SK-N-MC (cell line): ENCODE results near the gene SEMA5A.

Source experiments
- EZH2 ChIP-seq: fragments of 200-600 bp; sonication (generic); IDR thresholded peaks from one replicate; pipeline ENCODE4 v1.6.1; 2017; ENCODE audit warnings: antibody characterized with exemption
- FOXP2 ChIP-seq: optimal IDR thresholded peaks from 2 replicates; pipeline ENCODE3; 2011; ENCODE audit warnings: mild to moderate bottlenecking, moderate library complexity; ENCODE audit not compliant: insufficient read depth; ENCODE audit errors: extremely low read length, control extremely low read depth
- POLR2AphosphoS5 ChIP-seq: IDR thresholded peaks from 2 replicates; pipeline ENCODE4 v1.6.1; 2012; ENCODE audit warnings: mild to moderate bottlenecking, low read depth, low read length, borderline replicate concordance

DNA sequence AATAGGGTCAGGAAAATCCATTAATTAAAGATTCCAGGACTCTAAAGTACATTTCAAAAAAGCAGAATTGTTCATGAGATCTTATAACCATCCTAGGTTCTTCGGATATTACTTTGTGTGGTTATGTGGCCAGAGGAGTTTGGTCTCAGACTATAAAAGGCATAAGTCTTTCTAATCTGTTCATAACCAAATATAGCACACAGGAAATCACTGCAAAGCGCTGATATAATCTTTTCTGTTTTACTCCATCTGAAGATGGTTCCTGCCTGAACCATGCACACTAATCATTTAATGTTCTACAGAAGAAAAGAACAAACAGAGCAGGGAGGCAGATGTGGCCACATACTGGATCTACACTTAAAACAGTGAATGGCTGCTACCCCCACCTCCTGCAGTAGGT, 182.8 kb downstream of the SEMA5A start:
- TF ChIP-seq EZH2 (no peak), POLR2AphosphoS5 (no peak), FOXP2 (no peak)
